AG10803 (cell line): ENCODE measurements around the gene ESYT3.
A peak's percentile ranks its signal among the peaks of the same experiment; 100 is the strongest.

Experiments
- DNase-seq: peaks from one replicate; pipeline ENCODE4 v3.0.0; 2010; ENCODE audit warnings: low read depth
- H3K4me3 ChIP-seq: 2 replicates; pipeline ENCODE4 v1.5.1; 2011; ENCODE audit warnings: mild to moderate bottlenecking, low read length, control low read depth
- TF ChIP-seq, protein P1 (sequence below): conservative IDR thresholded peaks from 2 replicates; pipeline ENCODE4 v1.5.1; 2011; ENCODE audit warnings: mild to moderate bottlenecking, low read length, control low read depth, inconsistent platforms

The ESYT3 gene

DNA sequence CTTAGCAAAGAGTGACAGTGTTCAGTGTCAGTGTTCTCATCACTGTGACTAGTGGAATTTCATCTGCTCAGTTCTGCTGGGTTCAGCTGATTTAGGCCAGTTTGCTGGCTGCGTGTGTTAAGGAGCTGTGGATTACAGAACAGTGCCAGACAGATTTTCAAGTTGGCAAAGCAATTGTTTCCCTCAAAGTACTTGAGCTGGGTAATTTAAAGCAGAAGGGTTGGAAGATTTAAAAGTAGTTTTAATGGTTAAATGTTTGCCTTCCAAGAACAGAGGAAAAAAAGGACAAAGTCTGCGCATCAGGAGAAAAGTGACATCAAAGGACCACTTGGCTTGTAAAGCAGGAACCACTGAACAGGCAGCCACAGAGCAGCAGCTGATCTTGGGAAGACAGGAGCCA lies 8.7 kb downstream of the ESYT3 start:
- H3K4me3 ChIP-seq = no peak overlapping the region
- peak; percentile 42 for DNase-seq
- TF ChIP-seq, protein P1, sequence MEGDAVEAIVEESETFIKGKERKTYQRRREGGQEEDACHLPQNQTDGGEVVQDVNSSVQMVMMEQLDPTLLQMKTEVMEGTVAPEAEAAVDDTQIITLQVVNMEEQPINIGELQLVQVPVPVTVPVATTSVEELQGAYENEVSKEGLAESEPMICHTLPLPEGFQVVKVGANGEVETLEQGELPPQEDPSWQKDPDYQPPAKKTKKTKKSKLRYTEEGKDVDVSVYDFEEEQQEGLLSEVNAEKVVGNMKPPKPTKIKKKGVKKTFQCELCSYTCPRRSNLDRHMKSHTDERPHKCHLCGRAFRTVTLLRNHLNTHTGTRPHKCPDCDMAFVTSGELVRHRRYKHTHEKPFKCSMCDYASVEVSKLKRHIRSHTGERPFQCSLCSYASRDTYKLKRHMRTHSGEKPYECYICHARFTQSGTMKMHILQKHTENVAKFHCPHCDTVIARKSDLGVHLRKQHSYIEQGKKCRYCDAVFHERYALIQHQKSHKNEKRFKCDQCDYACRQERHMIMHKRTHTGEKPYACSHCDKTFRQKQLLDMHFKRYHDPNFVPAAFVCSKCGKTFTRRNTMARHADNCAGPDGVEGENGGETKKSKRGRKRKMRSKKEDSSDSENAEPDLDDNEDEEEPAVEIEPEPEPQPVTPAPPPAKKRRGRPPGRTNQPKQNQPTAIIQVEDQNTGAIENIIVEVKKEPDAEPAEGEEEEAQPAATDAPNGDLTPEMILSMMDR = no peak

DNA sequence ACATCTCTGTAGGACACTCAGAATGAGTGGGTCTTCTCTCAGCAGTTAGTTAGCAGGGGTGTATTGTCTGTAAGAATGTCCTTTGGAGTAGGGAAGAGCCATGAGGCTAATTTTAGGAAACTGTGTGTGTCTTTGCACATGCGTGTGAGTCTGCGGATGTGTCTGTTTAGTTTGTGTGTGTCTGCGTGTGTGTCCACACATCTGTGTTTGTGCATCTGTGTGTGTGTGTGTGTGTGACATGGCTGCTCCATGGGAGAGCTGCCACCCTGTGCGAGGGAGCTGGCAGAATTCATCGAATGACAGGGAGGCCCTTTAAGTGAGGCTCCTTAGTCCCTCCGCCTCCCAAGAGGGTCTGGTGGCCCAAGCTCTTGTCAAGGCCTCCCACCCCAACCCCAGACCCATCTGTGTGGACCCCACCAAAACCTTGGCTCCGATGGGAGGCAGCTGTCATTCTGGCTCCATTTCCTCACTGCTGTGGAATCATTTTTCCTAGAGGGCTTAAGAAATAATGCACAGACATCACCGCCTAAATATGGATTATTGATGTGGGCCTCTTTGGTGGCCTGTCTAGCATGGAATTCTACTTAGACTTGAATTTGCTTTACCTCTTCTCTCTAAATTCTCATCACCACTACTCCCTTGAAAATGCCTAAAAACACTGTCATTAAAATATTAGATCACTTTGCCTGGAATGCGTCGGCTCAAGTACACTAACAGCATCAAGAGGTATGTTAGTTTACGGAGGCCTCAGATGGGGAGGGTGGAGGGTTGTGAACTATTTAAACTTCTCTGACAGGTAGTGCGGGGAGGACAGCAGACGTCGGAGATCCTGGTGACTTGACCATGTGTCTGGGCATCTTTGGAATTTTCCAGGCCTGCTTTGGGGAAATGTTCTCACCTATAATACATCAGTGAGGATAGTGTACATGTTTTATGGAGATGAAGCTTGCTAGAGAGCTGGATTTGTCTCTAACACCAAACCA lies 9.4 kb downstream of the ESYT3 start:
- DNase-seq = no peak

DNA sequence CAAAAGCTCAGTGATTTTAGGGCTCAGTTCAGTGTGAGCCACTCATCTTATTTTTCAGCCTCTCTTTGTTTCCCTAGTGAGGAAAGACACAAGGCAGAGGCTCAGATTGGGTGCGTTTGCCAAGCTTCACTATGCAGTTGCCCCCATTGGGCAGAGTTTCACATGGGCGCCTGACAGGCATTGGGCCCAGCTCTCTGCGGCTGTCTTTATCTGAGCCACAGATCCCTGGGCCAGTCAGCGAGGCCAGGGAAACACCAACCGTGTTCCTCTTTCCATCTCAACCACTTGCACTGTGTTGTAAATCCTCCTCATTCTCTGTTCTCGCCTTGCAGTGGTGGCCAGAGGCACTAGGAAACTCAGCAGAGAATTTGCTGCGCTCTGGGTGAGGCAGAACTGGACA lies 10.8 kb downstream of the ESYT3 start:
- no peak overlapping the region for H3K4me3 ChIP-seq
- TF ChIP-seq, protein P1 = no peak
- DNase-seq = no peak

More for the DNA sequence above, 9.4 kb downstream of the ESYT3 start:
- TF ChIP-seq, protein P1 = no peak
- H3K4me3 ChIP-seq = no peak overlapping the region

DNA sequence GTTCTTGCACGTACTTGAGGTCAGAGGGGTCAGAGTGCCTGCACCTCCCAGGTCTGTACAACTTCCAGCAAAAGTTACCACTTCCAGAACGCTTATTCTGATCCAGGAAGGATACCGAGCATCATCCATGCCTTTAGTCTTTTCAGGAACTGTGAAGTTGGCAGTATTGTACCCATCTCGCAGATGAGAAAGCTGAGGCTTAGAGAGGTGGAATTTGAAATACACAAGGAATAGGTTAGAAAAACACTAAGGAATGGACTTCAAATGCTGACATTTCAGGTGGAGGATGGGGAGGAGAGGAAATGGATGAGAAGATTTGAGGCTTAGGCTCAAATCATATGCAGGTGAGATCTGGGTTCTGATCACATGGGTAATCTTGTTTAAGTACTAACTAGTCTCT lies 11.2 kb downstream of the ESYT3 start:
- TF ChIP-seq, protein P1 = no peak
- H3K4me3 ChIP-seq = no peak overlapping the region
- no peak for DNase-seq

DNA sequence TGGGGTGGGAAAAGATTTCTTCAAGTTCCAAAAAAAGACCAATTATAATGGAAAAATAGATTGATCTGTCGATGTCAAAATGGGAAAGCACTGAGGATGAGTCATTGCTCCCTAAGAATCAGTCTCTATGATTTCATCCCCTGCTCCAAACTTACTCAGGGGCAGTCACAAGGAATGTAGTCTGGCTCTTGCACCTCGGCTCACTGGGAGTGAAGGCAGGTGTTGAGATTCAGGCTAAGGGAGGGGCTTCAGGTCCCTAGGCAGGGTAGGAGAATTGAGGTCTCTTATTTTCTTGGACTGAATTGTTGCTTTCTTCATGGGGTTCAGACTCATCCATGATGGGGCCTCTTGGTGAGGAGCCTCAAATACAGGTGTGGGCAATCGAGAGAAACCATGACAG lies 14.2 kb downstream of the ESYT3 start:
- TF ChIP-seq, protein P1 = no peak
- DNase-seq = no peak
- no peak overlapping the region for H3K4me3 ChIP-seq

DNA sequence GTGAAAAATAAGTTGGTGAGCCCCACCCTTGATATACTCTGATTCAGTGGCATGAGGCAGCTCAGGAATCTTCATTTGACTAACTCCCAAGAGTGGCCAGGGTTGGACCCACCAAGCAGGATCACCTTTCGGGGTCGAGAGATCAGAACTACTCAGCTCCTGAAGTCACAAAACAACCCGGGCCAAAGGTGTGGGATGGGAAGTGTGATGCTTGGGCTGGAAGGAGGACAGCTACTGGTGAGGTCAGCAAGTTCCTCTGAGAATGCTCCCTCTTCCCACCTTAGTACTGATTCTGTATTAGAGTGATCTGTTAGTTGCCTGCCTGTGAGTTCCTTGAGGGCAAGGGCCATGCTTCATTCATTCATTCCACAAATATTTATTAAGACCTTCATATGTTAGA lies 15.1 kb downstream of the ESYT3 start:
- TF ChIP-seq, protein P1 = no peak
- no peak overlapping the region for H3K4me3 ChIP-seq
- no peak for DNase-seq

DNA sequence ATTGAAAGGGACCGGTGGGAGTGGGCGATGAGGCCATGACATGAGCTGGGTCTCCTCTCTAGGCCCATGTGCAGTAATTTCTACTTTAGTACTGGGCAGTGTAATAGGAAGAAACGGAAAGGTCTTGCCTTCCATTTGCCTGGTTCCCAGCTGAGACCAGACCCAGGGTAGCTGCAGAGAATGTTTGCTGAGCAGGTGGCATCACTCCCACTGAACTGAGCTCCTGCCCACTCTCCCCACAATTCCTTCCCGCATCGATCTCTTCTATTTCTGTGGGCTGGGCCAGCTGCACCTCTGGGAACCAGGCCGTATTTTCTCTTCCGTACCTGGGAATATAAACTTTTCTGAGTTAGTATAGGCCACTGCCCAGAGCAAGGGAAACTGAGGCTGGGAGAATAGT lies 15.8 kb downstream of the ESYT3 start:
- TF ChIP-seq, protein P1 = no peak
- no peak overlapping the region for H3K4me3 ChIP-seq
- no peak for DNase-seq
